ENCODE results near the gene PLEKHA1. TPM values are rescaled to one million over a fixed set of nuclear protein-coding genes. Genes with fewer than 3 reads are reported as not detected.
A peak's percentile ranks its signal among the peaks of the same experiment; 100 is the strongest.

PLEKHA1 gene
- polyA plus RNA-seq, 3 donors, result 5.5 to 14.9 (median 12.3) TPM

- Mint-ChIP-seq H3K27ac (no peak overlapping the region), H3K9me3 (peaks cover 0 to 12% (median 8%) of the 10 kb centered on the region in 7 donors), H3K4me1 (peaks cover 74% of the 10 kb centered on the region), H3K27me3 (ENCODE audit: low read depth in 3 of 3) (peaks cover 61 to 65% (median 63%) of the 10 kb centered on the region in 3 donors), H3K4me3 (peak overlapping the region in 1 of 2 donors; percentile 93), H3K36me3 (peaks cover 6 to 23% of the 10 kb centered on the region in 2 donors)
- Histone ChIP-seq H3K36me3 (replicated peaks in 1 of 2; ENCODE audit: control insufficient read depth in 1 of 2, insufficient read depth in 2 of 2, low read length in 2 of 2) (no peaks in the 10 kb centered on the region), H3K27me3 (ENCODE audit: control insufficient read depth in 2 of 2, insufficient read depth in 2 of 2, low read length in 2 of 2) (peaks cover 47 to 61% of the 10 kb centered on the region in 2 donors), H3K4me3 (replicated peaks in 1 of 3; ENCODE audit: low read depth in 2 of 3, low read length in 3 of 3) (no peak overlapping the region), H3K79me2 (ENCODE audit: insufficient read depth, low read length) (no peaks in the 10 kb centered on the region), H3K4me2 (replicated peaks; ENCODE audit: extremely low read depth, low read length, poor library complexity, severe bottlenecking) (no peak overlapping the region), H3K27ac (ENCODE audit: low read depth in 1 of 2, low read length in 2 of 2) (no peak overlapping the region), H3K9me3 (replicated peaks in 1 of 2; ENCODE audit: control insufficient read depth in 1 of 2, insufficient read depth in 1 of 2, low read length in 2 of 2) (peaks cover 0 to 29% of the 10 kb centered on the region in 2 donors), H3K4me1 (ENCODE audit: control insufficient read depth in 1 of 2, insufficient read depth in 2 of 2, low read length in 2 of 2) (peaks cover 43 to 63% of the 10 kb centered on the region in 2 donors), H2AFZ (ENCODE audit: insufficient read depth, low read depth, low read length, poor library complexity, severe bottlenecking) (no peak overlapping the region), H4K20me1 (ENCODE audit: insufficient read depth, low read length) (no peaks in the 10 kb centered on the region), H3K9ac (ENCODE audit: insufficient read depth, low read length, poor library complexity, severe bottlenecking) (no peak overlapping the region)
- intact Hi-C loops (cut with micrococcal nuclease), result no loop called here
- TF ChIP-seq, protein P1, sequence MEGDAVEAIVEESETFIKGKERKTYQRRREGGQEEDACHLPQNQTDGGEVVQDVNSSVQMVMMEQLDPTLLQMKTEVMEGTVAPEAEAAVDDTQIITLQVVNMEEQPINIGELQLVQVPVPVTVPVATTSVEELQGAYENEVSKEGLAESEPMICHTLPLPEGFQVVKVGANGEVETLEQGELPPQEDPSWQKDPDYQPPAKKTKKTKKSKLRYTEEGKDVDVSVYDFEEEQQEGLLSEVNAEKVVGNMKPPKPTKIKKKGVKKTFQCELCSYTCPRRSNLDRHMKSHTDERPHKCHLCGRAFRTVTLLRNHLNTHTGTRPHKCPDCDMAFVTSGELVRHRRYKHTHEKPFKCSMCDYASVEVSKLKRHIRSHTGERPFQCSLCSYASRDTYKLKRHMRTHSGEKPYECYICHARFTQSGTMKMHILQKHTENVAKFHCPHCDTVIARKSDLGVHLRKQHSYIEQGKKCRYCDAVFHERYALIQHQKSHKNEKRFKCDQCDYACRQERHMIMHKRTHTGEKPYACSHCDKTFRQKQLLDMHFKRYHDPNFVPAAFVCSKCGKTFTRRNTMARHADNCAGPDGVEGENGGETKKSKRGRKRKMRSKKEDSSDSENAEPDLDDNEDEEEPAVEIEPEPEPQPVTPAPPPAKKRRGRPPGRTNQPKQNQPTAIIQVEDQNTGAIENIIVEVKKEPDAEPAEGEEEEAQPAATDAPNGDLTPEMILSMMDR (IDR thresholded peaks at IDR 0.05), result no peak
- DNase-seq, result no peak
- WGBS (ENCODE audit: insufficient coverage), result 100% methylated on average over 1 of the region's 4 CpGs
Measured at GRCh38 chr10:122464250-122464510, 89.7 kb downstream of the PLEKHA1 start.

- intact Hi-C loops (cut with micrococcal nuclease), result no loop called here
- Mint-ChIP-seq H3K27me3 (ENCODE audit: low read depth in 3 of 3) (peaks cover 57 to 61% (median 59%) of the 10 kb centered on the region in 3 donors), H3K27ac (no peak overlapping the region), H3K4me1 (peaks cover 75% of the 10 kb centered on the region), H3K36me3 (peaks cover 6 to 23% of the 10 kb centered on the region in 2 donors), H3K9me3 (peaks cover 0 to 12% (median 6%) of the 10 kb centered on the region in 7 donors), H3K4me3 (peak overlapping the region in 1 of 2 donors; percentile 93)
- Histone ChIP-seq H3K9ac (ENCODE audit: insufficient read depth, low read length, poor library complexity, severe bottlenecking) (no peak overlapping the region), H3K27ac (ENCODE audit: low read depth in 1 of 2, low read length in 2 of 2) (no peak overlapping the region), H3K9me3 (replicated peaks in 1 of 2; ENCODE audit: control insufficient read depth in 1 of 2, insufficient read depth in 1 of 2, low read length in 2 of 2) (peaks cover 0 to 27% of the 10 kb centered on the region in 2 donors), H3K79me2 (ENCODE audit: insufficient read depth, low read length) (no peaks in the 10 kb centered on the region), H3K4me3 (replicated peaks in 1 of 3; ENCODE audit: low read depth in 2 of 3, low read length in 3 of 3) (no peak overlapping the region), H2AFZ (ENCODE audit: insufficient read depth, low read depth, low read length, poor library complexity, severe bottlenecking) (no peak overlapping the region), H3K36me3 (replicated peaks in 1 of 2; ENCODE audit: control insufficient read depth in 1 of 2, insufficient read depth in 2 of 2, low read length in 2 of 2) (no peaks in the 10 kb centered on the region), H3K4me2 (replicated peaks; ENCODE audit: extremely low read depth, low read length, poor library complexity, severe bottlenecking) (no peak overlapping the region), H3K4me1 (ENCODE audit: control insufficient read depth in 1 of 2, insufficient read depth in 2 of 2, low read length in 2 of 2) (peaks cover 47 to 67% of the 10 kb centered on the region in 2 donors), H3K27me3 (ENCODE audit: control insufficient read depth in 2 of 2, insufficient read depth in 2 of 2, low read length in 2 of 2) (peaks cover 43 to 57% of the 10 kb centered on the region in 2 donors), H4K20me1 (ENCODE audit: insufficient read depth, low read length) (no peaks in the 10 kb centered on the region)
- 95% methylated on average over 8 of the region's 11 CpGs for WGBS (ENCODE audit: insufficient coverage)
- TF ChIP-seq, protein P1 (IDR thresholded peaks at IDR 0.05), result no peak
- DNase-seq, result no peak
Measured at GRCh38 chr10:122464586-122464985, 90.1 kb downstream of the PLEKHA1 start.
